Measurements from ENCODE around the gene ADGRG3. TPM values are rescaled to one million over a fixed set of nuclear protein-coding genes. Genes with fewer than 3 reads are reported as not detected.
A peak's percentile ranks its signal among the peaks of the same experiment; 100 is the strongest.

ADGRG3 gene
- total and polyA plus RNA-seq, 9 of the 15 experiments (the other 6 are each of a cell fraction or from before 2014, with no cell fraction given), result 0.09 to 0.52 (median 0.14) TPM; not detected in 3

DNA sequence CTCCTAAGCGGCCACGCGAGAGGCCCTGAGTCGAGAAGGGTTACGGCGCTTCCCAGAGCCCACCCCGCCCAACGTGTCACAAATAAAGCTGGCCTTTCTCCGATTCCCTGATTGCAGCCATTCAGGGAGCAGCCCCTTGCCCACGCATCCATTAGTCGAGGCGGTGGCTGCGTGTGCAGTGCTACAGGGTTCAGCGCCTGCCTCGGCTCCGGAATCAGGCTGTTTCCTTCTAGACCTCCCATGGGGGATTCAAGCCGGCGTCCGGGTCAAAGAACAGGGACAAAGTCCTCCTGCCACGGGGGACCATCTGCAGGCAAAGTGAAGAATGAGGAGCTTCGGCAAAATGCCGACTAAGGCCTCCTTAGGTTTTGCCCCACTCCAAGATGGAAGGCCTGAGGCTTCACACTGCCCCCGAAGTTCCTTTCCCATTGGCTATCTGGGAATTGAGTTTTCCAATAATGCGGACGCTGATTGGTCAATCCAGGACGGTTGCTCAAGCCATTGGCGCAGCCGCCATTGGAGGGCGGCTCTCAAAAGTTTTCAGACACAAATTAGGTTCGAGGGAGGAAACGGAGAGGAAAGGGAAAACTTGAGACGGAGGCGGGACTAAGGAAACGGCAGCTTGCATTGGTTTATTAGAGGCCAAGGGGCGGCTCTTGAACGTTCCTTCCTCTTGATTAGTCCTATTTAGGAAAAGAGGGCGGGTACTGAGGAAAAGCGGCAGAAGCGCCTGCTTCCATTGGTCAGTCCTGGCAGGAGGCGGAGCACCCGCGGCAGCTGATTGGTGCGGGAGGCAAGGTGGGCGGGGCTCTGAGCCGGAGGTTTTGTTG is 67.0 kb downstream of the ADGRG3 start (continued):
- TF ChIP-seq, protein P1, sequence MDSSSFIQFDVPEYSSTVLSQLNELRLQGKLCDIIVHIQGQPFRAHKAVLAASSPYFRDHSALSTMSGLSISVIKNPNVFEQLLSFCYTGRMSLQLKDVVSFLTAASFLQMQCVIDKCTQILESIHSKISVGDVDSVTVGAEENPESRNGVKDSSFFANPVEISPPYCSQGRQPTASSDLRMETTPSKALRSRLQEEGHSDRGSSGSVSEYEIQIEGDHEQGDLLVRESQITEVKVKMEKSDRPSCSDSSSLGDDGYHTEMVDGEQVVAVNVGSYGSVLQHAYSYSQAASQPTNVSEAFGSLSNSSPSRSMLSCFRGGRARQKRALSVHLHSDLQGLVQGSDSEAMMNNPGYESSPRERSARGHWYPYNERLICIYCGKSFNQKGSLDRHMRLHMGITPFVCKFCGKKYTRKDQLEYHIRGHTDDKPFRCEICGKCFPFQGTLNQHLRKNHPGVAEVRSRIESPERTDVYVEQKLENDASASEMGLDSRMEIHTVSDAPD (CRISPR knock-in tag; IDR thresholded peaks at IDR 0.05), result no peak
- TF ChIP-seq SETDB1 (IDR thresholded peaks at IDR 0.05; ENCODE audit: low read length) (no peak), ZNF253 (CRISPR knock-in tag; conservative IDR thresholded peaks at IDR 0.05) (no peak), ZNF324 (CRISPR knock-in tag; IDR thresholded peaks at IDR 0.05) (no peak), KDM1A (IDR thresholded peaks at IDR 0.05) (no peak), NELFE (IDR thresholded peaks at IDR 0.05; ENCODE audit: insufficient read depth, insufficient read length) (no peak), HNRNPL (IDR thresholded peaks at IDR 0.05; ENCODE audit: low read depth, low read length) (no peak), EGR1 (conservative IDR thresholded peaks at IDR 0.05) (peak; percentile 75), HNRNPK (IDR thresholded peaks at IDR 0.05; ENCODE audit: low read depth, low read length, poor library complexity, severe bottlenecking) (no peak), SRSF7 (optimal IDR thresholded peaks at IDR 0.05; ENCODE audit: low read depth, low read length) (no peak), ZNF140 (CRISPR knock-in tag; IDR thresholded peaks at IDR 0.05) (no peak), ZNF77 (CRISPR knock-in tag; IDR thresholded peaks at IDR 0.05) (no peak), SAFB2 (IDR thresholded peaks at IDR 0.05; ENCODE audit: borderline replicate concordance, low read depth, low read length, severe bottlenecking) (no peak), XRCC3 (IDR thresholded peaks at IDR 0.05) (no peak), POLR3A (IDR thresholded peaks at IDR 0.05; ENCODE audit: borderline replicate concordance, extremely low read depth, insufficient read depth, insufficient read length) (no peak), ZNF143 (CRISPR knock-in tag; IDR thresholded peaks at IDR 0.05) (no peak), ZNF717 (CRISPR knock-in tag; IDR thresholded peaks at IDR 0.05) (no peak)
- TF ChIP-seq, protein P2, sequence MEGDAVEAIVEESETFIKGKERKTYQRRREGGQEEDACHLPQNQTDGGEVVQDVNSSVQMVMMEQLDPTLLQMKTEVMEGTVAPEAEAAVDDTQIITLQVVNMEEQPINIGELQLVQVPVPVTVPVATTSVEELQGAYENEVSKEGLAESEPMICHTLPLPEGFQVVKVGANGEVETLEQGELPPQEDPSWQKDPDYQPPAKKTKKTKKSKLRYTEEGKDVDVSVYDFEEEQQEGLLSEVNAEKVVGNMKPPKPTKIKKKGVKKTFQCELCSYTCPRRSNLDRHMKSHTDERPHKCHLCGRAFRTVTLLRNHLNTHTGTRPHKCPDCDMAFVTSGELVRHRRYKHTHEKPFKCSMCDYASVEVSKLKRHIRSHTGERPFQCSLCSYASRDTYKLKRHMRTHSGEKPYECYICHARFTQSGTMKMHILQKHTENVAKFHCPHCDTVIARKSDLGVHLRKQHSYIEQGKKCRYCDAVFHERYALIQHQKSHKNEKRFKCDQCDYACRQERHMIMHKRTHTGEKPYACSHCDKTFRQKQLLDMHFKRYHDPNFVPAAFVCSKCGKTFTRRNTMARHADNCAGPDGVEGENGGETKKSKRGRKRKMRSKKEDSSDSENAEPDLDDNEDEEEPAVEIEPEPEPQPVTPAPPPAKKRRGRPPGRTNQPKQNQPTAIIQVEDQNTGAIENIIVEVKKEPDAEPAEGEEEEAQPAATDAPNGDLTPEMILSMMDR (IDR thresholded peaks at IDR 0.05 in 2 of 3, conservative IDR thresholded peaks at IDR 0.05 in 1 of 3; ENCODE audit: insufficient read depth in 2 of 3, low read depth in 1 of 3, low read length in 3 of 3), result no peak
- TF ChIP-seq, protein P3, sequence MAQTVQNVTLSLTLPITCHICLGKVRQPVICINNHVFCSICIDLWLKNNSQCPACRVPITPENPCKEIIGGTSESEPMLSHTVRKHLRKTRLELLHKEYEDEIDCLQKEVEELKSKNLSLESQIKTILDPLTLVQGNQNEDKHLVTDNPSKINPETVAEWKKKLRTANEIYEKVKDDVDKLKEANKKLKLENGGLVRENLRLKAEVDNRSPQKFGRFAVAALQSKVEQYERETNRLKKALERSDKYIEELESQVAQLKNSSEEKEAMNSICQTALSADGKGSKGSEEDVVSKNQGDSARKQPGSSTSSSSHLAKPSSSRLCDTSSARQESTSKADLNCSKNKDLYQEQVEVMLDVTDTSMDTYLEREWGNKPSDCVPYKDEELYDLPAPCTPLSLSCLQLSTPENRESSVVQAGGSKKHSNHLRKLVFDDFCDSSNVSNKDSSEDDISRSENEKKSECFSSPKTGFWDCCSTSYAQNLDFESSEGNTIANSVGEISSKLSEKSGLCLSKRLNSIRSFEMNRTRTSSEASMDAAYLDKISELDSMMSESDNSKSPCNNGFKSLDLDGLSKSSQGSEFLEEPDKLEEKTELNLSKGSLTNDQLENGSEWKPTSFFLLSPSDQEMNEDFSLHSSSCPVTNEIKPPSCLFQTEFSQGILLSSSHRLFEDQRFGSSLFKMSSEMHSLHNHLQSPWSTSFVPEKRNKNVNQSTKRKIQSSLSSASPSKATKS (CRISPR knock-in tag; IDR thresholded peaks at IDR 0.05), result no peak
- TF ChIP-seq, protein P4, sequence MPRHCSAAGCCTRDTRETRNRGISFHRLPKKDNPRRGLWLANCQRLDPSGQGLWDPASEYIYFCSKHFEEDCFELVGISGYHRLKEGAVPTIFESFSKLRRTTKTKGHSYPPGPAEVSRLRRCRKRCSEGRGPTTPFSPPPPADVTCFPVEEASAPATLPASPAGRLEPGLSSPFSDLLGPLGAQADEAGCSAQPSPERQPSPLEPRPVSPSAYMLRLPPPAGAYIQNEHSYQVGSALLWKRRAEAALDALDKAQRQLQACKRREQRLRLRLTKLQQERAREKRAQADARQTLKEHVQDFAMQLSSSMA (CRISPR knock-in tag; IDR thresholded peaks at IDR 0.05), result no peak
- TF ChIP-seq, protein P5, sequence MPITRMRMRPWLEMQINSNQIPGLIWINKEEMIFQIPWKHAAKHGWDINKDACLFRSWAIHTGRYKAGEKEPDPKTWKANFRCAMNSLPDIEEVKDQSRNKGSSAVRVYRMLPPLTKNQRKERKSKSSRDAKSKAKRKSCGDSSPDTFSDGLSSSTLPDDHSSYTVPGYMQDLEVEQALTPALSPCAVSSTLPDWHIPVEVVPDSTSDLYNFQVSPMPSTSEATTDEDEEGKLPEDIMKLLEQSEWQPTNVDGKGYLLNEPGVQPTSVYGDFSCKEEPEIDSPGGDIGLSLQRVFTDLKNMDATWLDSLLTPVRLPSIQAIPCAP (CRISPR knock-in tag; IDR thresholded peaks at IDR 0.05; ENCODE audit: borderline replicate concordance), result no peak
